Activated naive CD8-positive, alpha-beta T cell treated with anti-CD3 and anti-CD28 coated beads, Interleukin-2, amount 10 ng/mL, durations not matched to agents 7 days and 5 days (primary cell): ENCODE data around the gene PARD3. TPM values are rescaled to one million over a fixed set of nuclear protein-coding genes. Genes with fewer than 3 reads are reported as not detected.

Source experiments
- ATAC-seq: fragments of 150-1000 bp; cut with Tn5 transposase; one replicate; pipeline ENCODE4 v1.10.0; 2021; ENCODE audit warnings: low read depth, moderate library complexity
- POLR2A ChIA-PET: fragments of 350-600 bp; sonication (Branson Sonifier 250); formaldehyde crosslinking; loops from one replicate; lab custom pipeline; 2021; ENCODE audit warnings: antibody characterized with exemption; lab: Charles Lee
- DNase-seq: peaks from one replicate; pipeline ENCODE4 v3.0.0; 2021
- H3K27ac Mint-ChIP-seq: one replicate; pipeline ENCODE4 v1.8.0; 2022; ENCODE audit warnings: mild to moderate bottlenecking, mixed read lengths
- H3K27me3 Mint-ChIP-seq: one replicate; pipeline ENCODE4 v1.8.0; 2022; ENCODE audit warnings: mild to moderate bottlenecking, moderate library complexity, mixed read lengths
- H3K36me3 Mint-ChIP-seq: one replicate; pipeline ENCODE4 v1.8.0; 2021; ENCODE audit warnings: mild to moderate bottlenecking, mixed read lengths
- H3K4me1 Mint-ChIP-seq: one replicate; pipeline ENCODE4 v1.8.0; 2021; ENCODE audit warnings: mixed read lengths
- H3K4me3 Mint-ChIP-seq: one replicate; pipeline ENCODE4 v1.8.0; 2022; ENCODE audit warnings: mild to moderate bottlenecking, moderate library complexity, mixed read lengths
- H3K9me3 Mint-ChIP-seq: one replicate; pipeline ENCODE4 v1.8.0; 2021; ENCODE audit warnings: mixed read lengths
- total RNA-seq, 2 experiments: library from RNA; stranded (reverse); gene quantifications; one replicate each; pipeline ENCODE4 v1.2.3, GENCODE V29; 2021

Gene PARD3
- total RNA-seq, 2 experiments from 2014 or later, result 0.48 to 0.55 TPM

- ATAC-seq (no peak), DNase-seq (no peak)
- Mint-ChIP-seq H3K27ac (no peak overlapping the region), H3K27me3 (no peaks in the 10 kb centered on the region), H3K4me1 (no peaks in the 10 kb centered on the region), H3K4me3 (no peak overlapping the region), H3K36me3 (no peaks in the 10 kb centered on the region), H3K9me3 (no peaks in the 10 kb centered on the region)
- POLR2A ChIA-PET, result no interaction called here
Measured at GRCh38 chr10:34320265-34320664, 494.8 kb downstream of the PARD3 start.

GRCh38 chr10:34319197-34319846 lies 495.8 kb downstream of the PARD3 start:
- Mint-ChIP-seq H3K27ac (no peak overlapping the region), H3K4me3 (no peak overlapping the region), H3K36me3 (no peaks in the 10 kb centered on the region), H3K27me3 (no peaks in the 10 kb centered on the region), H3K4me1 (no peaks in the 10 kb centered on the region), H3K9me3 (no peaks in the 10 kb centered on the region)
- DNase-seq (no peak), ATAC-seq (no peak)
- POLR2A ChIA-PET, result no interaction called here

GRCh38 chr10:34316154-34316553 lies 498.9 kb downstream of the PARD3 start:
- Mint-ChIP-seq H3K9me3 (no peaks in the 10 kb centered on the region), H3K4me1 (peaks cover 5% of the 10 kb centered on the region), H3K4me3 (no peak overlapping the region), H3K27me3 (no peaks in the 10 kb centered on the region), H3K27ac (no peak overlapping the region), H3K36me3 (peaks cover 2% of the 10 kb centered on the region)
- POLR2A ChIA-PET, result no interaction called here
- no peak for ATAC-seq
- no peak for DNase-seq

GRCh38 chr10:34314457-34314856 lies 500.6 kb downstream of the PARD3 start:
- no peaks in the 10 kb centered on the region for H3K9me3 Mint-ChIP-seq
- no peaks in the 10 kb centered on the region for H3K27me3 Mint-ChIP-seq
- DNase-seq (no peak), ATAC-seq (no peak)
- H3K4me3 Mint-ChIP-seq, result no peak overlapping the region
- POLR2A ChIA-PET, result no interaction called here
- H3K4me1 Mint-ChIP-seq, result peaks cover 5% of the 10 kb centered on the region
- peaks cover 2% of the 10 kb centered on the region for H3K36me3 Mint-ChIP-seq
- H3K27ac Mint-ChIP-seq, result no peak overlapping the region

- Mint-ChIP-seq H3K4me3 (no peak overlapping the region), H3K27me3 (no peaks in the 10 kb centered on the region), H3K27ac (no peak overlapping the region), H3K36me3 (peaks cover 2% of the 10 kb centered on the region), H3K4me1 (peaks cover 5% of the 10 kb centered on the region), H3K9me3 (peaks cover 1% of the 10 kb centered on the region)
- no peak for ATAC-seq
- POLR2A ChIA-PET, result no interaction called here
- no peak for DNase-seq
Measured at GRCh38 chr10:34313888-34314287, 501.2 kb downstream of the PARD3 start.

- no peak overlapping the region for H3K27ac Mint-ChIP-seq
- H3K36me3 Mint-ChIP-seq, result peaks cover 2% of the 10 kb centered on the region
- DNase-seq (no peak), ATAC-seq (no peak)
- H3K4me3 Mint-ChIP-seq, result no peak overlapping the region
- H3K9me3 Mint-ChIP-seq, result peaks cover 2% of the 10 kb centered on the region
- H3K27me3 Mint-ChIP-seq, result no peaks in the 10 kb centered on the region
- POLR2A ChIA-PET, result no interaction called here
- peaks cover 5% of the 10 kb centered on the region for H3K4me1 Mint-ChIP-seq
Measured at GRCh38 chr10:34313353-34313752, 501.7 kb downstream of the PARD3 start.

- Mint-ChIP-seq H3K27me3 (no peaks in the 10 kb centered on the region), H3K4me1 (peaks cover 5% of the 10 kb centered on the region), H3K36me3 (peaks cover 2% of the 10 kb centered on the region), H3K4me3 (no peak overlapping the region), H3K27ac (no peak overlapping the region), H3K9me3 (peaks cover 2% of the 10 kb centered on the region)
- DNase-seq (no peak), ATAC-seq (no peak)
- POLR2A ChIA-PET, result no interaction called here
Measured at GRCh38 chr10:34311679-34312078, 503.4 kb downstream of the PARD3 start.

GRCh38 chr10:34310234-34310633 lies 504.9 kb downstream of the PARD3 start:
- H3K4me1 Mint-ChIP-seq, result peaks cover 5% of the 10 kb centered on the region
- H3K27ac Mint-ChIP-seq, result no peak overlapping the region
- H3K27me3 Mint-ChIP-seq, result no peaks in the 10 kb centered on the region
- POLR2A ChIA-PET, result no interaction called here
- ATAC-seq (no peak), DNase-seq (no peak)
- peaks cover 2% of the 10 kb centered on the region for H3K36me3 Mint-ChIP-seq
- peaks cover 2% of the 10 kb centered on the region for H3K9me3 Mint-ChIP-seq
- no peak overlapping the region for H3K4me3 Mint-ChIP-seq

GRCh38 chr10:34305189-34305588 lies 509.9 kb downstream of the PARD3 start:
- ATAC-seq (no peak), DNase-seq (no peak)
- H3K27ac Mint-ChIP-seq, result no peak overlapping the region
- no peaks in the 10 kb centered on the region for H3K27me3 Mint-ChIP-seq
- H3K9me3 Mint-ChIP-seq, result peaks cover 2% of the 10 kb centered on the region
- no peak overlapping the region for H3K4me3 Mint-ChIP-seq
- POLR2A ChIA-PET, result no interaction called here
- H3K4me1 Mint-ChIP-seq, result no peaks in the 10 kb centered on the region
- H3K36me3 Mint-ChIP-seq, result no peaks in the 10 kb centered on the region

GRCh38 chr10:34303022-34303421 lies 512.1 kb downstream of the PARD3 start:
- Mint-ChIP-seq H3K4me3 (no peak overlapping the region), H3K36me3 (no peaks in the 10 kb centered on the region)

GRCh38 chr10:34299105-34299611 lies 515.9 kb downstream of the PARD3 start:
- DNase-seq (no peak), ATAC-seq (no peak)
- POLR2A ChIA-PET, result no interaction called here
- no peaks in the 10 kb centered on the region for H3K4me1 Mint-ChIP-seq
- no peaks in the 10 kb centered on the region for H3K36me3 Mint-ChIP-seq
- no peak overlapping the region for H3K27ac Mint-ChIP-seq
- H3K4me3 Mint-ChIP-seq, result no peak overlapping the region
- no peaks in the 10 kb centered on the region for H3K9me3 Mint-ChIP-seq
- no peaks in the 10 kb centered on the region for H3K27me3 Mint-ChIP-seq

More at GRCh38 chr10:34303022-34303421, 512.1 kb downstream of the PARD3 start:
- H3K9me3 Mint-ChIP-seq, result no peaks in the 10 kb centered on the region
- no peaks in the 10 kb centered on the region for H3K4me1 Mint-ChIP-seq
- POLR2A ChIA-PET, result no interaction called here
- H3K27me3 Mint-ChIP-seq, result no peaks in the 10 kb centered on the region
- H3K27ac Mint-ChIP-seq, result no peak overlapping the region
- DNase-seq (no peak), ATAC-seq (no peak)

GRCh38 chr10:34298346-34298818 lies 516.7 kb downstream of the PARD3 start:
- no peaks in the 10 kb centered on the region for H3K36me3 Mint-ChIP-seq
- H3K9me3 Mint-ChIP-seq, result no peaks in the 10 kb centered on the region
- no peak overlapping the region for H3K27ac Mint-ChIP-seq
- POLR2A ChIA-PET, result no interaction called here
- H3K4me3 Mint-ChIP-seq, result no peak overlapping the region
- H3K4me1 Mint-ChIP-seq, result no peaks in the 10 kb centered on the region
- DNase-seq (no peak), ATAC-seq (no peak)
- H3K27me3 Mint-ChIP-seq, result no peaks in the 10 kb centered on the region

GRCh38 chr10:34297541-34298345 lies 517.4 kb downstream of the PARD3 start:
- no peak for ATAC-seq
- POLR2A ChIA-PET, result no interaction called here
- no peak overlapping the region for H3K4me3 Mint-ChIP-seq
- no peaks in the 10 kb centered on the region for H3K9me3 Mint-ChIP-seq
- no peaks in the 10 kb centered on the region for H3K27me3 Mint-ChIP-seq
- H3K4me1 Mint-ChIP-seq, result no peaks in the 10 kb centered on the region
- H3K36me3 Mint-ChIP-seq, result no peaks in the 10 kb centered on the region
- no peak for DNase-seq
- H3K27ac Mint-ChIP-seq, result no peak overlapping the region

- no peaks in the 10 kb centered on the region for H3K9me3 Mint-ChIP-seq
- H3K36me3 Mint-ChIP-seq, result no peaks in the 10 kb centered on the region
- no peak overlapping the region for H3K4me3 Mint-ChIP-seq
- DNase-seq, result no peak
- no peak for ATAC-seq
- H3K27me3 Mint-ChIP-seq, result peaks cover 2% of the 10 kb centered on the region
- no peaks in the 10 kb centered on the region for H3K4me1 Mint-ChIP-seq
- H3K27ac Mint-ChIP-seq, result no peak overlapping the region
- POLR2A ChIA-PET, result no interaction called here
Measured at GRCh38 chr10:34295142-34295548, 520.0 kb downstream of the PARD3 start.
